LNCAP (cell line): ENCODE data around the gene PDCD1LG2.

Experiments
- TF ChIP-seq, protein P1 (sequence below): fragments of 450-650 bp; IDR thresholded peaks from 2 replicates; pipeline ENCODE4 v1.5.1; 2017; ENCODE audit warnings: mild to moderate bottlenecking

Gene PDCD1LG2

GRCh38 chr9:5578698-5579085 is 68.4 kb downstream of the PDCD1LG2 start:
- TF ChIP-seq, protein P1, sequence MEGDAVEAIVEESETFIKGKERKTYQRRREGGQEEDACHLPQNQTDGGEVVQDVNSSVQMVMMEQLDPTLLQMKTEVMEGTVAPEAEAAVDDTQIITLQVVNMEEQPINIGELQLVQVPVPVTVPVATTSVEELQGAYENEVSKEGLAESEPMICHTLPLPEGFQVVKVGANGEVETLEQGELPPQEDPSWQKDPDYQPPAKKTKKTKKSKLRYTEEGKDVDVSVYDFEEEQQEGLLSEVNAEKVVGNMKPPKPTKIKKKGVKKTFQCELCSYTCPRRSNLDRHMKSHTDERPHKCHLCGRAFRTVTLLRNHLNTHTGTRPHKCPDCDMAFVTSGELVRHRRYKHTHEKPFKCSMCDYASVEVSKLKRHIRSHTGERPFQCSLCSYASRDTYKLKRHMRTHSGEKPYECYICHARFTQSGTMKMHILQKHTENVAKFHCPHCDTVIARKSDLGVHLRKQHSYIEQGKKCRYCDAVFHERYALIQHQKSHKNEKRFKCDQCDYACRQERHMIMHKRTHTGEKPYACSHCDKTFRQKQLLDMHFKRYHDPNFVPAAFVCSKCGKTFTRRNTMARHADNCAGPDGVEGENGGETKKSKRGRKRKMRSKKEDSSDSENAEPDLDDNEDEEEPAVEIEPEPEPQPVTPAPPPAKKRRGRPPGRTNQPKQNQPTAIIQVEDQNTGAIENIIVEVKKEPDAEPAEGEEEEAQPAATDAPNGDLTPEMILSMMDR: no peak

DNA sequence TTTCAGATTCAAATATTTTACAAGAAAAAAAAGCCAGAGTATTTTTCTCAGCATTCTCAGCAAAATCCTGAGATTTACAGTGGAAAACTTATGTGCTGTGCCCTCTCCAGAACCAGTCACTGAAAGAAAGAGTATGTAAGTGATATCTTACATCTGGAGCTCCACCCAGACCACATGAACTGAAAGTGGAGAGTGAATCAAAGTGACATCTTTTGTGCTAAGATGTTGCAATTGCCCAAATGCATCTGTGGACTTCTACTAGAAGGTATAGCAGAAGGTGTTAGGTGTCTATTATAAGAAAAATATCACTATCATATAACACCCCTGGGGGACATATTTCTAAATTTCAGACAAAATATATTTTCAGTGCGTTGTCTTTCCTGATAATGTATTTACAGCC is 69.5 kb downstream of the PDCD1LG2 start:
- TF ChIP-seq, protein P1: no peak

- TF ChIP-seq, protein P1: no peak
Observed at GRCh38 chr9:5580650-5581049, 70.3 kb downstream of the PDCD1LG2 start.

GRCh38 chr9:5582835-5583195 is 72.5 kb downstream of the PDCD1LG2 start:
- TF ChIP-seq, protein P1: no peak

GRCh38 chr9:5586391-5586802 is 76.1 kb downstream of the PDCD1LG2 start:
- TF ChIP-seq, protein P1: no peak

DNA sequence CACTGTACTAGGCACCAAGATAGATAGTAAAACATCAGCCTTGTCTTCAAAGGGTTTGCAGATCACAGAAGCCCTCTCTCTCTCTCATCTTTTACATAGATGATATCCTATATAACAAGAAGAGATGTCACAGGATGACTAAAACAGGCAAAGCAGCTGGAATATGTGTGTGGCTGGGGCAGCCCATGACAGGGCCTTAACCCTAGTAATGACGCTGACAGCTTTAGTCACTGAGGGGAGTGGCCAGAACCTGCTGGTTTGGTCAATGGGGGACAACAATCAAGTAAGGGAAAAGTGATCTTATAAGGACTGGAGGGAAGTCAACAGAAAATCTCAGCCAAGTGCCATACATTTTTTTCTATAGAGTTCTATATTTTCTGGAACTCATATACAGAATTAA is 76.7 kb downstream of the PDCD1LG2 start:
- TF ChIP-seq, protein P1: no peak

DNA sequence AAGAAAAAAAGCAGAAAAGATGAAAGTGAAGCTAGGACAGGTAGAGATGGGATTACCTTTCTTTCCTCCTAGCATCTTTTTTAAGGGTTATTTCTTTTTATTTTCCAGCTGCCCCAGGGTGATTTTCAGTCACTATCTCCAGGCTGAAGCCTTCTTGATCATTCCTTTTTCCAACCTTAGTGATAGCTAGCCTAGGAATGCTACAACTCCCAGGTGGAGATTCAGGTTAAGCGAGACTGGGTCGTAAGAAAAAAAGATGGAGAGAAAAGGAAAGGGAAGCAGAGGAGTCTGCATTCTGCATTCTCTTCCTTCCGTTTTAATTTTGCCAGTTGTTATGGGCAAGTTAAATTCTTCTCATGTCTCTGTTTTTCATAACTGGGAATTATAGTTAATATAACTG is 81.9 kb downstream of the PDCD1LG2 start:
- TF ChIP-seq, protein P1: no peak

DNA sequence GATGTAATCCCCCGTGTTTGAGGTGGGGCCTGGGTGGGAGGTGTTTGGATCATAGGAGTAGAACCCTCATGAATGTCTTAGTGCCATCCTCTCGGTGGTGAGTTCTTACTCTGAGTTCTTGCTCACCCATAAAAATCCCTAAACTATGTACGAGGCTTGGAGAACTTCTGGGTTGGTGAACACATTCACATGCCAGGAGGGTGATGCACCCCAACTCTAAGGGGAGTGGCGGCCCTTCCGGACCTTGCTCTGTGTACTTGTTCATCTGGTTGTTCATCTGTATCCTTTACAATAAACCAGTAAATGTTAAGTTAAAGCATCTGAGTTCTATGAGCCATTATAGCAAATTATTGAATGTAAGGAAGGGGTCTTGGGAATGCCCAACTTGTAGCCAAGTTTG is 82.6 kb downstream of the PDCD1LG2 start:
- TF ChIP-seq, protein P1: no peak
